Thyroid gland (tissue), 4 donors: ENCODE measurements around the gene LCN6.

ENCODE experiments used
- POLR2A ChIP-seq, 2 donors: fragments of 450-650 bp; IDR thresholded peaks; one replicate each; pipeline ENCODE4 v1.6.1; 2017; ENCODE audit warnings: antibody characterized with exemption in 2 of 2, mild to moderate bottlenecking in 2 of 2, moderate library complexity in 1 of 2
- TF ChIP-seq, protein P1 (sequence below), 6 experiments: fragments of 200-600 bp in 3 of 6; fragments of 450-650 bp in 3 of 6; sonication (generic) in 3 of 6; IDR thresholded peaks; one replicate each; pipeline ENCODE4 v1.5.1; 2016 to 2019; ENCODE audit warnings: antibody characterized with exemption in 6 of 6, mild to moderate bottlenecking in 2 of 6, inconsistent platforms in 1 of 6, moderate library complexity in 1 of 6

DNA sequence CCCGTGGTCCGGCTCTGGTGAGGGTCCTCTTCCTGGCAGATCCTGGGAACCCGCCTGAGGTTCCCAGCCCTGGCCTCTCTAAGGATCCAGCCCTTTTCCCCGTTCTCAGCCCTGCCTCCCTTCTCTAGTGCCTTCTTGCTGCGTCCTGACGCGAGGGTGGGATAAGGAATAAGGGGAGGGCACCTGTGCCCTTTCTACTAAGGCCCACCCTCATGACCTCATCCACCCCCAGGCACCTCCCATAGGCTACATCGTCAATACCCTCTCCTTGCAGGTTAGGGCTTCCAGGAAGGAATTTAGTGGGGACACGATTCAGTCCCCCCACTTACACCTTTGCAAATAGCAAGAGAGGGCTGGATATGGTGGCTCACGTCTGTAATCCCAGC is 46.7 kb downstream of the LCN6 start:
- TF ChIP-seq, protein P1, sequence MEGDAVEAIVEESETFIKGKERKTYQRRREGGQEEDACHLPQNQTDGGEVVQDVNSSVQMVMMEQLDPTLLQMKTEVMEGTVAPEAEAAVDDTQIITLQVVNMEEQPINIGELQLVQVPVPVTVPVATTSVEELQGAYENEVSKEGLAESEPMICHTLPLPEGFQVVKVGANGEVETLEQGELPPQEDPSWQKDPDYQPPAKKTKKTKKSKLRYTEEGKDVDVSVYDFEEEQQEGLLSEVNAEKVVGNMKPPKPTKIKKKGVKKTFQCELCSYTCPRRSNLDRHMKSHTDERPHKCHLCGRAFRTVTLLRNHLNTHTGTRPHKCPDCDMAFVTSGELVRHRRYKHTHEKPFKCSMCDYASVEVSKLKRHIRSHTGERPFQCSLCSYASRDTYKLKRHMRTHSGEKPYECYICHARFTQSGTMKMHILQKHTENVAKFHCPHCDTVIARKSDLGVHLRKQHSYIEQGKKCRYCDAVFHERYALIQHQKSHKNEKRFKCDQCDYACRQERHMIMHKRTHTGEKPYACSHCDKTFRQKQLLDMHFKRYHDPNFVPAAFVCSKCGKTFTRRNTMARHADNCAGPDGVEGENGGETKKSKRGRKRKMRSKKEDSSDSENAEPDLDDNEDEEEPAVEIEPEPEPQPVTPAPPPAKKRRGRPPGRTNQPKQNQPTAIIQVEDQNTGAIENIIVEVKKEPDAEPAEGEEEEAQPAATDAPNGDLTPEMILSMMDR (IDR thresholded peaks at IDR 0.05) = no peak
- no peak for TF ChIP-seq POLR2A (IDR thresholded peaks at IDR 0.05)
